HepG2 (cell line): ENCODE results near the gene LEMD2.

ENCODE experiments used
- ARNTL ChIP-seq: sonication (generic); formaldehyde crosslinking; IDR thresholded peaks from 2 replicates; pipeline ENCODE4 v1.4.0; 2020; ENCODE audit warnings: mild to moderate bottlenecking, missing genetic modification reagents
- ATRX ChIP-seq: sonication (generic); formaldehyde crosslinking; IDR thresholded peaks from 2 replicates; pipeline ENCODE4 v1.4.0; 2020; ENCODE audit warnings: missing genetic modification reagents, borderline replicate concordance
- BATF2 ChIP-seq: sonication (generic); formaldehyde crosslinking; IDR thresholded peaks from 2 replicates; pipeline ENCODE4 v1.8.0; 2022; ENCODE audit warnings: mild to moderate bottlenecking, missing genetic modification reagents, moderate library complexity
- POLR2A ChIP-seq, 2 experiments: IDR thresholded peaks; 2 replicates each; pipeline ENCODE4 v1.6.1; 2011; ENCODE audit warnings: low read depth in 2 of 2, low read length in 2 of 2, mild to moderate bottlenecking in 1 of 2, moderate library complexity in 1 of 2; ENCODE audit not compliant: insufficient read depth in 1 of 2
- REST ChIP-seq, 2 experiments: IDR thresholded peaks; 2 replicates each; pipeline ENCODE4 v1.6.1; 2011 to 2012; ENCODE audit warnings: low read length in 2 of 2, borderline replicate concordance in 1 of 2, low read depth in 1 of 2, mild to moderate bottlenecking in 1 of 2, moderate library complexity in 1 of 2
- SSRP1 ChIP-seq: IDR thresholded peaks from 2 replicates; pipeline ENCODE4 v1.6.1; 2016; ENCODE audit warnings: control low read depth
- ZNF274 ChIP-seq: sonication (generic); formaldehyde crosslinking; IDR thresholded peaks from 2 replicates; pipeline ENCODE4 v1.5.1; 2020; ENCODE audit warnings: mild to moderate bottlenecking, missing genetic modification reagents

GRCh38 chr6:33755070-33755869 lies 33.7 kb downstream of the LEMD2 start:
- TF ChIP-seq ATRX (CRISPR knock-in tag) (no peak), POLR2A (IDR thresholded peaks at IDR 0.05; ENCODE audit: insufficient read depth in 1 of 2, low read depth in 2 of 2, low read length in 2 of 2) (no peak), BATF2 (CRISPR knock-in tag) (no peak), ARNTL (no peak), ZNF274 (CRISPR knock-in tag) (no peak), REST (IDR thresholded peaks at IDR 0.05; ENCODE audit: borderline replicate concordance in 1 of 2, low read depth in 1 of 2, low read length in 2 of 2) (no peak), SSRP1 (CRISPR knock-in tag) (no peak)
